Inferior parietal cortex (tissue), 1 donor: ENCODE measurements around the gene ERMARD.

Source experiments
- DNase-seq: peaks from one replicate; pipeline ENCODE4 v3.0.0-alpha.2; 2016; ENCODE audit errors: extremely low spot score

The ERMARD gene

DNA sequence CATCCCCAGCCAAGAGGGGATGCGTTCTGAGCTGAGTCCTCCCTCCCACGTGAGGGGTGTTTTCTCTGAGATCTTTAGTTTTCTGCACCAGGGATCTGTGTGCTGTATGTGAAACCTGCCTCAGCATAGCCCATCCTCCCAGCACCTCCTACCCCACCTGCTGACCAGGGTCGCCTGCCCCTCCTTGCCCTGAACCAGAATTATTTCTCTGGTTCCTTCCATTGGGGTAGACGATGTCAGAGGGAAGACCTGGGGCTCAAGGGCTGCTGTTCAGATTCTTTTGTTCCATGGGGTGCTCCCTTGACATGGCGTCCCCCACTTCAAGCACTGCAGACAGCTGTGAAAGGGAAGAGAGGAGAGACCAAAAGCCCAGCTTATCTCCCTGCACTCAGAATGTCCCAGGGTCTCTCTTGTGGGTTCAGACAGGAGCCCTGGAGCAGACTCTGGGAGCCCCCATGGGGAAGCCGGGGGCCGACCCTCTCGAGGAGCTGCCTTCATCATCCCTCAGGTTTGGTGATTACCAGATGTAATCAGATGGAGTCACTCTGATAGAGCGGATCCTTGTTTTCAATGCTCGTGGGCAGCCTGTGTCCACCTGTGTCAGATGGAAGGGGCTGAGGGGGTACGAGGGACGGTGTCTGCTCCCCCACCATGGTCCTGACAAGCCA lies 74.3 kb downstream of the ERMARD start:
- DNase-seq: no peak

DNA sequence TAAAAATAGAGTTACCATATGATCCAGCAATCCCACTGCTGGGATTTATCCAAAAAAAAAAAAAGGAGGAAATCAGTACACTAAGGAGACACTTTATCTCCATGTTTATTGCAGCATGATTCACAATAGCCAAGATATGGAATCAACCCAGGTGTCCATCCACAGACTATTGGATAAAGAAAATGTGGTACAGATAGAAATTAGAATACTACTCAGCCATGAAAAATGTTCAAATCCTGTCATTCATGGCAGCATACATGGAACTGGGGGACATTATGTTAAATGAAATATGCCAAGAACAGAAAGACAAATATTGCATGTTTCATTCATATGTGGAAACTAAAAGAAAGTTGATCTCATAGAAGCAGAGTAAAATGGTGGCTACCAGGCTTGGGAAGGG lies 75.3 kb downstream of the ERMARD start:
- no peak for DNase-seq

DNA sequence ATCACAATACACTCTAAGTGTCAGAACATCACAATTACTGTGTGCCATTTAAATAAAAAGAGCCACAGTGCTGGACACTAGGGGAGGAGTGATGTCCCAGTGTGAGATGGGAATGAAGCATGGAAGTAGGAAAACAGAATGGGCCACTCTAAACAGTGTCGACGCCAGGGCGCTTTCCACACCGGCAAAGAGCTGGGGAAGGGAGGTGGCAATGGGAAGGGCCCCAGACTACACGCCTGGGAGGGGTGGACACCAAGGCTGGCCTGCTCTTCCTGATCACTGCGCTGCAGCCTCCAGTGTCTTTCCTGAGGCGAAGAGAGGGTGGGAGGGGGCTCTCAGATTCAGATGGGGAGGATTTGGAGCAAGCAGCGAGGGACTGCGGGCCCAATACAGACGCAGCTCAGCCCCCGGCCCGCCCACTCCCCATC lies 75.9 kb downstream of the ERMARD start:
- DNase-seq: no peak

DNA sequence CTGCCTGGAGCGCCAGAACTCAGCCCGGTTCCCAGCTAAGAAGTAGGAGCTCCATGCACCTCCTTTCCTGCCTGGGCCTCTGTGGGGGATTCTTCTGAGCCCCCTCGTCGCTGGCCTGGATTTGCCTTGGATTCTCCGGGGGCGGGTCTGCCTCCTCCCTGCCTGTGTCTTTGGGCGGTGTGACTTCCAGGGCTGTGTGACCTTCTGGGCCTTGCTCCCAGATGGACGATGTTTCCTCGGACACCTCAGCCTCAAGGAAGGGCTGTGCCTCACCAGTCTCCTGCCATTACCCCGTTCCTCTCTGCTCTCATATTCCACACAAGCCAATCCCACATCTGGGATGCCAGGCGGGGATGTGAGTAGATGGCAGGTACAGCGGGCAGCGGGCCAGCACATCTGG lies 76.8 kb downstream of the ERMARD start:
- no peak for DNase-seq

DNA sequence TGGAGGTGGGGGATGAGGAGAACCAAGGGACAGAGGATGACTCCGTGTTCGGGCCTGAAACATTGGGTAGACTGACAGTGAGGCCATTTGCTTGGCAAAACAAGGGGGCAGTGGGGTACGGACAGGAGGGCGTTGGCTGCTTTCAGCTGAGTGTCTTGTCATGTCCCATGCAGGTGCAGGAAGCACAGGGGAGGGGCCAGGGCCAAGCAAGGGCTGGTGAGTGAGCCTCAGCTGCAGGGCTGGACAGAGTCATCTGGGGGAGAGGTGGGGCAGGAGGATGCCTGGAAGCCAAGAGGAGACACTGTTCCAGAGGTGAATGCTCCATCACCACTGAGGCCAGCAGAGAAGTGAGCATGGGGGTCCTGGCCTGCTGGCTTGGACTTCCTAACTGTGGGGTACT lies 78.4 kb downstream of the ERMARD start:
- DNase-seq: no peak

DNA sequence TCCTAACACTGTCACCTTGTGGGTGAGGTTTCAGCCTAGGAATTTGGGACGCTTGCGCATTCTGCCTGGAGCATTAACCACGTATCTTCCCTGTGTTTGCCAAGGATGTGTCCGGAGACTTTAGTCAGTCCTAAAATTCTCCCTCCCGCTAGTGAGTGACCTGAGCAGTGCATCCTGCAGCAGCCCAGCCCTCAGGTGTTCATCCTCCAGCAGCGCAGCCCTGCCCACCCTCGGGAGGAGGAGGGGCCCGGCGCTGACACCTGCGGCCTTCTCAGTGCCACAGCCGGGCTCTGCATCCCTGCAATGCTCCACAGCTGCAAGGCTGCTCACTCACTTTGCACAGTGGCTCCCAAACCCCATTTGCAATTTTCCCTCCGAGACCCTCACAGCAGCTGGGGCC lies 79.5 kb downstream of the ERMARD start:
- DNase-seq: no peak
